Activated T-helper 9 cell treated with anti-CD3 and anti-CD28 coated beads, Interleukin-2, amount 50 U/mL, for 16 hours (primary cell): ENCODE measurements around the gene TRAK2.

ENCODE experiments used
- DNase-seq: peaks from one replicate; pipeline ENCODE4 v3.0.0-alpha.2; 2020; ENCODE audit warnings: low read depth

TRAK2 gene

DNA sequence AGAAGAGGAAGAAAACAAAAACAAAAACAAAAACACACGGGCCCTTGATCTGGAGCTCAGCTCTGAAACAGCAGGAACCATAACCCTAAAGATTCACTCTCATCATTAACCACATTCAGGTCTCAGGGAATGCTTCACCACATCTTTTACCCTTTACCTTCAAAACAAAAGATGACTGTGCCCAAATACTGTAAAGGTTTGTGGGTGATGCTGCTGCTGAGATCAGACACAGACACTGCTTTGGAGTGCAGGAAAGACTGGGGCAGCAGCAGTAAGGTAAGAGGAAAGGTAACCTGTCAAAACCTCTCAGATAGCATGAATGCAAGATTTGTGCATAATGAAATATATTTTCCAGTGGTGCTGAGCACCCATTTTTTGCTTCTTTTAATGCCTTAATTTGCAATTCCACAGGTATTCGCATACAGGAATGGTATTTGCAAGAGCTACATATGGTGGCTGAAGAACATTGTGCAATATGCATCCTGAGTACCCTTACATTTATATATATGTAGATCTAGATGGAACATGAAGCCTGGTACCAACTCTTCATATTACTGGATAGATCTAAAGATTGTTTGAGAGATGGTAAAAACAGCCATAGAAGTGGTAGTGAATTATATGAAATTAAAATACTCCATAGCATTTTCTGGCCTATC lies 90.1 kb downstream of the TRAK2 start:
- DNase-seq, result no peak

- DNase-seq, result no peak
These were observed 91.0 kb downstream of the TRAK2 start for GRCh38 chr2:201360256-201360655.

DNA sequence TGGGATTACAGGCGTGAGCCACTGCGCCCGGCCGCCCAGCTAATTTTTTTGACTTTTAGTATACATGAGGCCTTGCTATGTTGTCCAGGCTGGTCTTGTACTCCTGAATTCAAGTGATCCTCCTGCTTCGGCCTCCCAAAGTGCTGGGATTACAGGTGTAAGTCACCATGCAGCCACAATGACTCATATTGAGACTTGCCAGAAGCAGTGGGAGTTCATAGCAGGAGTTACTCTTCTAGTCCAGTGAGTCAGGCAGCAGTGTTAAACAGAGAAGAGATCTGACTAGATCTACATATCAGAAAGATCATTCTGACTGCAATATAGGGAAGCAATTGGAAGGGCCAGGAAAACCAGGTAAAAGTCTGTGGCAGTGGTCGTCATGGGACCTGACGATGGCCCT lies 92.6 kb downstream of the TRAK2 start:
- DNase-seq, result no peak

DNA sequence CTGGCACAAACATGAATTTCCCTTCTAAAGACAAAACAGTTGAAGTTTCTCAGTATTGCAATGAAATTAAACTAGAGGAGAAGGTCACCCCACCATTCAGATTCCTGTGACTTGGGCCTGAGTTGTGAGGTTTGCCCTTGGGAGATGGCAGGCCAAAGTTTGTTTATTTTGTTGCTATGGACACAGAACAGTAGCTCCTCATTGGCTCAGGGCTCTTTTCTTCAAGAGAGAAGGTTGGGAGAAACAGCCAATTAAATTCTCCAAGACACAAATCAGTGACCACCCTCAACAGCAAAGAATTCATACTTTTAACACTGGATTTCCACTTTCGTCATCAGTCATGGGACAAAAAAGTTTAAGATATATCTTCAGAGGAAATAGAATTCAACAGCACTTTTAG lies 94.0 kb downstream of the TRAK2 start, which contains the start of gene FLACC1:
Gene FLACC1 (minus strand): TSS at position 125 of the 400 bp plus-strand sequence. CDS start 5,941 bp downstream, outside the sequence.
- no peak for DNase-seq

GRCh38 chr2:201353116-201353515 lies 98.1 kb downstream of the TRAK2 start:
- no peak for DNase-seq

DNA sequence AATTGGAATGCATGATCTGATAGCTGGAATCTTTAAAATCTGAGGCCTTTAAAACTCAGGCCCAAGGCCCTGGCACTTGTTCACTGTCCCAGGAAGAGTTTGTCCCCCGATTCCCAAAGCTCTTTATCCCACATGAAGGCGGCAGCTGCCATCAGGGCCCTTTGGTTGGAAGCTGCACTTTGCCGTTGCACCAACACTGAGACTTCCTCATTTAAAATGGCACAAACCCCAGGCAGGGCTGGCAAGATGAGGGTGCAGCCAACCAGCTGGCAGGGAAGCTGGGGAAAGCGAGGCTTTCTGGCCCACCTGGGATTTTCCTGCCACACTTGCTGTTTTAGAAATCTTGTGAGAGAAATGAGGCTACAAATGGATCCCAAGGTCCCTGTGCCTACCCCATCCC lies 100.4 kb downstream of the TRAK2 start:
- DNase-seq, result no peak

GRCh38 chr2:201349601-201350000 lies 101.7 kb downstream of the TRAK2 start:
- DNase-seq, result no peak

DNA sequence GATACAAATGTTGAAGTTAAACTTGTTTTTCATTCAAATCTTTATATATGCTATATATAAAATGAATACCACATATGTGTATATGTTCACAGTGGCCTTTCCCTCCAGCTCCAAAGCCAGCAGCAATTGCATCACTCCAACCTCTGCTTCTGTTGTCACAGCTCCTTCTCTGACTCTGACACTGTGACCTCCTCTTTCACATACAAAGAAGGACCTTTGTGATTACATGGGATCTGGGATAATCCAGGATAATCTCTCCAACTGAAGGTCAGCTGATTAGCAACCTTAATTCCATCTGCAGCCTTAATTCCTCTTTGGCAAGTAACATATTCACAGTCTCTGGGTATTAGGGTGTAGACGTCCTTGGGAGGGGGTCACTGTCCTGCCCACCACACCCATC lies 102.5 kb downstream of the TRAK2 start:
- DNase-seq, result no peak

DNA sequence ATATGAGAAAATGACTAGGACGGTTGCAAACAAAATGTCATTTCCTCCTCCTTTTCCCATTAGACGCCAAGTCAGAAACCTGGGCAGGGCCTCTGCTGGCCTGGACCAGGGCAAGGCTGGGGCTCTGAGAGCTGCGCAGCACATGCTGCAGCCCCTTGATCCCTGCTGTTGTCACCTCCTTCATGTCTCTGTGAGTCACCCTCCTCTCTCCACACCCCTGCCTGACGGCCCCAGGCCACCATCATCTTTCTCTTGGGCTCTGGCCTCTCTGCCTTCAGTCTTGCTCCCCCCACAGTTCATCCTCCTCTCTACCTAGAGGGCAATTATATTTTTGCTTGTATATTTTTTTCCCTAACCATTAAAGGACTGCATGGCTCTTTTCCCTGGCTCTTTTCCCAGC lies 104.1 kb downstream of the TRAK2 start:
- no peak for DNase-seq

DNA sequence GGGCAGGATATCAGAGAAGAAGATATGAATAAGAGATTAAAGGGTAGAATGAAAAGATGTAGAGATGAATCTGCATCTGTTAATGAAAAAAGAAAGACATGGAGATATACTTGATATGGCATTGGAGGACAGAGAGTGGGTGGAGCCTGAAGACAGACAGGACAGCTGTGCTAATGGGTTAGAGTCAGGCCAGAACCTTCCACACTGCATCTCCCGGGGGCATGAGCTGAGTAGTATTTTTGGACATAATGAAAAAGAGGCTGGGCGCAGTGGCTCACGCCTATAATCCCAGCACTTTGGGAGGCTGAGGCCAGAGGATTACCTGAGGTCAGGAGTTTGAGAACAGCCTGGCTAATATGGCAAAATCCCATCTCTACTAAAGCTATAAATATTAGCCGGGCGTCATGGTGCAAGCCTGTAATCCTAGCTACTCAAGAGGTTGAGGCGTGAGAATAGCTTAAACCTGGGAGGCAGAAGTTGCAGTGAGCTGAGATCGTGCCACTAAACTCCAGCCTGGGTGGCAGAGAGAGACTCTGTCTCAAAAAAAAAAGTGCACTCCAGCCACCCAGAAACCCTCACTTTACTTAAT lies 105.5 kb downstream of the TRAK2 start:
- no peak for DNase-seq

DNA sequence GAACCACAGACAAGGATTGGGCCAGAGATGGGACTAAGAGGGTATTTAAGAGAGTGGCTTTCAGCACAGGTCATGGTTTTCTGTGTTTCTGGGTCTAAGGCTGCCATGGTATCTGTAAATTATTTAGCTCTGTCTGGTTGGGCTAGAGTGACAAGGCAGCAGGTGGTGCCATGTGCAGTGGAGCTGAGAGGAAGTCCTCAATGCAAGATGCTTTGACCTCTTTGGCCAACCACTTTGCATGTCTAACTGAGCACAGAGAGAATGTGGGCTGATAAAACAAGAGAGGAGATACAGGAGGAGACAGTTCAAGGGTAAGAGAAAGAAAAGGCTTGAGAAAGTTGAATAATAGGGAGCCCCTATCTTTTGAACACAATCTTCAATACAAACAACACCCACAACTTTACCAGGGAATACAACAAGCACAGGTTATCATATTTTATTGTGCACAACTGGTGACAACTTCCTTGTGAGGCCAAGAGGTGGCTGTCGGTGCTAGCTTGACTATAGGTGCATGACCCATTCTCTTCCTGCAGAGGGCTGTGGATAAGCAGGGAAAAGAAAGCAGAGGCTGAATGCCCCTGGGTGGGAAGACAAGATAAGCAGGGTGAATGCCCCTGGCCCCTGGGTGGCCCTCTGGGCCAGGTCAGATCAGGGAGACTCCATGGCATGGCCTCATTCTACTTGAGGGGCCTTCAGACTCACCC lies 106.4 kb downstream of the TRAK2 start:
- DNase-seq, result no peak

- no peak for DNase-seq
These were observed 107.7 kb downstream of the TRAK2 start for GRCh38 chr2:201343559-201343958.

- no peak for DNase-seq
These were observed 108.3 kb downstream of the TRAK2 start for GRCh38 chr2:201342923-201343322.

- no peak for DNase-seq
These were observed 121.8 kb downstream of the TRAK2 start for GRCh38 chr2:201329409-201329808.

GRCh38 chr2:201327678-201328077 lies 123.6 kb downstream of the TRAK2 start:
- no peak for DNase-seq
